ENCODE data around the gene ARFGEF2. TPM values are rescaled to one million over a fixed set of nuclear protein-coding genes. Genes with fewer than 3 reads are reported as not detected.
"Not testable (repeated sequence)": the region's sequence is repeated elsewhere in the genome, so short reads cannot be mapped to it uniquely, and the experiment has no call there.

The ARFGEF2 gene
- total RNA-seq, 1 experiment from 2014 or later: 30.3 TPM

DNA sequence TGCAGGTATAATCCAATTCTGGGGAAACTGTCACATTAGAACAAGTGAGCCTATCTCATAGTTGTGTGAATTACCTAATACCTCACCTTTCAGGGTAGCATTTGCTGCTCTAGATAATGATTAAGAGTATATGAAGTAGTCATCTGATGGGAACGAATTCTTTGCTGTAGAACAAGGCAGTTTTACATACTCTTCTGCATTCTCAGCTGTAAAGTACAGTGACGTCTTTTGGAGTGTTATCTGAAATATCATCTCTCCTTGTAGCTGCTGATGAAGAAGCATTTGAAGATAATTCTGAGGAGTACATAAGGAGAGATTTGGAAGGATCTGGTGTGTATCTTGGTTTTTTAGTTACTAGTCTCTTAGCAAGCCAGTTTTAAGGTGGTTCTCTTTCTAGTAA is 153.0 kb downstream of the ARFGEF2 start:
- H3K4me3 Mint-ChIP-seq (ENCODE audit: unreplicated experiment): no peak overlapping the region
- H3K27me3 Mint-ChIP-seq (ENCODE audit: insufficient read depth, unreplicated experiment): no peaks in the 10 kb centered on the region
- H3K9me3 Mint-ChIP-seq (ENCODE audit: unreplicated experiment): no peaks in the 10 kb centered on the region
- no peak for DNase-seq (ENCODE audit: unreplicated experiment)
- BruUV-seq (replicated peaks): no TSS peak
- no peak overlapping the region for H3K27ac Mint-ChIP-seq (ENCODE audit: low read depth, unreplicated experiment)
- no peaks in the 10 kb centered on the region for H3K4me1 Mint-ChIP-seq (ENCODE audit: insufficient read depth, unreplicated experiment)
- TF ChIP-seq, protein P1, sequence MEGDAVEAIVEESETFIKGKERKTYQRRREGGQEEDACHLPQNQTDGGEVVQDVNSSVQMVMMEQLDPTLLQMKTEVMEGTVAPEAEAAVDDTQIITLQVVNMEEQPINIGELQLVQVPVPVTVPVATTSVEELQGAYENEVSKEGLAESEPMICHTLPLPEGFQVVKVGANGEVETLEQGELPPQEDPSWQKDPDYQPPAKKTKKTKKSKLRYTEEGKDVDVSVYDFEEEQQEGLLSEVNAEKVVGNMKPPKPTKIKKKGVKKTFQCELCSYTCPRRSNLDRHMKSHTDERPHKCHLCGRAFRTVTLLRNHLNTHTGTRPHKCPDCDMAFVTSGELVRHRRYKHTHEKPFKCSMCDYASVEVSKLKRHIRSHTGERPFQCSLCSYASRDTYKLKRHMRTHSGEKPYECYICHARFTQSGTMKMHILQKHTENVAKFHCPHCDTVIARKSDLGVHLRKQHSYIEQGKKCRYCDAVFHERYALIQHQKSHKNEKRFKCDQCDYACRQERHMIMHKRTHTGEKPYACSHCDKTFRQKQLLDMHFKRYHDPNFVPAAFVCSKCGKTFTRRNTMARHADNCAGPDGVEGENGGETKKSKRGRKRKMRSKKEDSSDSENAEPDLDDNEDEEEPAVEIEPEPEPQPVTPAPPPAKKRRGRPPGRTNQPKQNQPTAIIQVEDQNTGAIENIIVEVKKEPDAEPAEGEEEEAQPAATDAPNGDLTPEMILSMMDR (IDR thresholded peaks at IDR 0.05; ENCODE audit: unreplicated experiment): no peak
- intact Hi-C loops (cut with micrococcal nuclease): no loop called here
- CTCF ChIA-PET: interaction anchor here (0.6 to 1.3 kb wide), 4 partner anchors 9 to 143 kb away, joined by 3 to 5 read pairs (median 4); no protein-coding TSS in a partner anchor
- POLR2A ChIA-PET: interaction anchor here (0.9 to 1.2 kb wide), 3 partner anchors 9 to 90 kb away, joined by 3 to 4 read pairs (median 3); no protein-coding TSS in a partner anchor
- peaks cover 94% of the 10 kb centered on the region for H3K36me3 Mint-ChIP-seq (ENCODE audit: insufficient read depth, unreplicated experiment)

DNA sequence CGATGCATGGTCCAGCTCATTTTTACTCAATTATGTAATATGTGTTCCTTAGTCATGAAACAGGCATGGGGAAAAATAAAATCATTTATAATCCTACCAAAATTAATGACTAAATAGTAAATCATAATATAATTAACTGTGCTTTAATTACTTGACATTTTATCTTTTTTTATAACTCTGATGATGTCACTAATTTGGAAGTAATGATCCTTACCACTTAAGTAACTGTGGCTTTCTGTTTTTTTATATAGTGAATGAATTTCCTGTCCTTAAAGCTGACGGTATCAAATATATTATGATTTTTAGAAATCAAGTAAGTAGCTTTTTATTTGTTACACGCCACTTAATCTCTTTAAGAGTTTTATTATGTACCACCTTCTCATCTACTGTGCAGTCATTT is 156.8 kb downstream of the ARFGEF2 start:
- TF ChIP-seq, protein P1 (IDR thresholded peaks at IDR 0.05; ENCODE audit: unreplicated experiment): no peak
- Mint-ChIP-seq H3K4me3 (ENCODE audit: unreplicated experiment) (no peak overlapping the region), H3K27me3 (ENCODE audit: insufficient read depth, unreplicated experiment) (no peaks in the 10 kb centered on the region), H3K36me3 (ENCODE audit: insufficient read depth, unreplicated experiment) (peaks cover 100% of the 10 kb centered on the region), H3K27ac (ENCODE audit: low read depth, unreplicated experiment) (no peak overlapping the region), H3K4me1 (ENCODE audit: insufficient read depth, unreplicated experiment) (no peaks in the 10 kb centered on the region), H3K9me3 (ENCODE audit: unreplicated experiment) (no peaks in the 10 kb centered on the region)
- ChIA-PET CTCF (interaction anchor here (0.7 to 1.8 kb wide), 3 partner anchors 9 to 13 kb away, joined by 3 to 6 read pairs (median 3); no protein-coding TSS in a partner anchor), POLR2A (interaction anchor here (0.7 to 2.3 kb wide), 6 partner anchors 14 to 35 kb away, joined by 3 to 8 read pairs (median 4); partner anchors contain the start of gene CSE1L)
- no peak for DNase-seq (ENCODE audit: unreplicated experiment)
- intact Hi-C loops (cut with micrococcal nuclease): no loop called here
- no TSS peak for BruUV-seq (replicated peaks)

DNA sequence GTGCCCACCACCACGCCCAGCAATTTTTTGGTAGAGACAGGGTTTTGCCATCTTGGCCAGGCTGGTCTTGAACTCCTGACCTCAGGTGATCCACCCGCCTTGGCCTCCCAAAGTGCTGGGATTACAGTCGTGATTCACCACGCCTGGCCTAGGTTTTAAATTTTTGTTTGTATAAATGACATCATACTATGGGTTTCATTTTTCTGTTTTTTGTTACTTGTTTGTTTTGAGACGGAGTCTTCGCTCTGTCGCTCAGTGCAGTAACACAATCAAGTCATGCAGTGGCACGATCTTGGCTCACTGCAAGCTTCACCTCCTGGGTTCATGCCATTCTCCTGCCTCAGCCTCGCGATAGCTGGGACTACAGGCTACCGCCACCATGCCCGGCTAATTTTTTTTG is 160.8 kb downstream of the ARFGEF2 start:
- not testable (repeated sequence) for BruUV-seq (replicated peaks)

More for the DNA sequence above, 160.8 kb downstream of the ARFGEF2 start:
- H3K9me3 Mint-ChIP-seq (ENCODE audit: unreplicated experiment); intact Hi-C loops (cut with micrococcal nuclease); POLR2A ChIA-PET; DNase-seq (ENCODE audit: unreplicated experiment); H3K27me3 Mint-ChIP-seq (ENCODE audit: insufficient read depth, unreplicated experiment); H3K27ac Mint-ChIP-seq (ENCODE audit: low read depth, unreplicated experiment); H3K4me1 Mint-ChIP-seq (ENCODE audit: insufficient read depth, unreplicated experiment); H3K4me3 Mint-ChIP-seq (ENCODE audit: unreplicated experiment): not testable (repeated sequence)
- H3K36me3 Mint-ChIP-seq (ENCODE audit: insufficient read depth, unreplicated experiment): peaks cover 100% of the 10 kb centered on the region
- CTCF ChIA-PET: interaction anchor here (0.6 kb wide), 1 partner anchor 370 kb away, joined by 3 read pairs; no protein-coding TSS in a partner anchor

Other genes with a start within 250 kb of the ARFGEF2 start
- gene PREX1, start 93.7 kb upstream of the ARFGEF2 start, total RNA-seq (2022): 0.05 TPM in 1 of 2 replicates, not detected in the other
- gene CSE1L, start 124.6 kb downstream of the ARFGEF2 start, total RNA-seq (2022): 65.2 and 101 TPM in 2 replicates